PFSK-1 (cell line): ENCODE data around the gene PRRG1.

Experiments
- POLR2AphosphoS5 ChIP-seq: IDR thresholded peaks from 2 replicates; pipeline ENCODE4 v1.6.1; 2012; ENCODE audit warnings: low read depth, mild to moderate bottlenecking, control low read depth, low read length, moderate library complexity
- REST ChIP-seq, 2 experiments: IDR thresholded peaks; 2 replicates each; pipeline versions ENCODE4 v1.6.1 to v1.8.0; 2011 to 2012; ENCODE audit warnings: low read depth in 2 of 2, low read length in 2 of 2, control low read depth in 1 of 2, inconsistent platforms in 1 of 2, mild to moderate bottlenecking in 1 of 2, moderate library complexity in 1 of 2; ENCODE audit not compliant: insufficient read depth in 1 of 2
- SIN3A ChIP-seq: IDR thresholded peaks from 2 replicates; pipeline ENCODE4 v1.6.1; 2012; ENCODE audit warnings: mild to moderate bottlenecking, low read length, moderate library complexity, borderline replicate concordance; ENCODE audit not compliant: insufficient read depth
- TAF1 ChIP-seq: IDR thresholded peaks from 2 replicates; pipeline ENCODE4 v1.6.1; 2012; ENCODE audit warnings: low read length, control low read depth, borderline replicate concordance; ENCODE audit not compliant: insufficient read depth

DNA sequence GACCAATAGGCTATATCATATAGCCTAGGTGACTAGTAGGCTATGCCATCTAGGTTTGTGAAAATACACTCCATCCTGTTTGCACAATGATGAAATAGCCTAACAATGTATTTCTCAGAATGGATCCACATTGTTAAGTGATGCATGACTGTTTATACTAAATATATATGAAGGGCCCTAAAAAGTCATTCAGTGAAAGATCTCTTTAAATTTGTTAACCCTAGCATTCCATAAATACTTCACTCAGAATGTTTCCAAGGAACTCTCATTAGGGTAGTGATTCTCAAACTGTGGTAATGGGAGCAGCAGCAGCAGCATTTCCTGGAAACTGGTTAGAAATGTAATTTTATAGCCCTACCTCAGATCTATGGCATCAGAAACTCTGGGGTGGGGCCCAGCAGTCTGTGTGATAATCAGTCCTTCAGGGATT, 74.9 kb downstream of the PRRG1 start:
- TF ChIP-seq TAF1: no peak
- TF ChIP-seq POLR2AphosphoS5: no peak
- no peak for TF ChIP-seq SIN3A
- TF ChIP-seq REST (IDR thresholded peaks at IDR 0.05; ENCODE audit: insufficient read depth in 1 of 2, low read depth in 2 of 2, low read length in 2 of 2): no peak
